Breast epithelium (tissue), 3 donors: ENCODE measurements around the gene PRR12.

Experiments
- POLR2A ChIP-seq: fragments of 450-650 bp; IDR thresholded peaks from one replicate; pipeline ENCODE4 v1.6.1; 2016; ENCODE audit warnings: antibody characterized with exemption, mild to moderate bottlenecking, moderate library complexity
- TF ChIP-seq, protein P1 (sequence below), 3 donors: fragments of 450-650 bp; IDR thresholded peaks; one replicate each; pipeline ENCODE4 v1.5.1; 2016 to 2017; ENCODE audit warnings: antibody characterized with exemption in 3 of 3, mild to moderate bottlenecking in 3 of 3, moderate library complexity in 3 of 3

DNA sequence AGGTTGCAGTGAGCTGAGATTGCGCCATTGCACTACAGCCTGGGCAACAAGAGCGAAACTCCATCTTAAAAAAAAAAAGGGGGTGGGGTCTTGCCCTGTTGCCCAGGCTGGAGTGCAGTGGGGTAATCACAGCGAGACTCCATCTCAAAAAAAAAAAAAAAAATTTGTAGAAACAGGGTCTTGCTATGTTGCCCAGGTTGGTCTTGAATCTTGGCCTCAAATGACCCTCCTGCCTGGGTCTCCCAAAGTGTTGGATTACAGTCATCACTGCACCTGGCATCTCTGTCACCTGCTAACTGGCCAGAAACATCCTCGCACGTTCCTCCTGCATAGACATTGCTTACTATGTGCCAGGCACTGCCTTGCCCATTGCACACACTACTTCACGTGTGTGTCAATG is 49.1 kb upstream of the PRR12 start:
- TF ChIP-seq, protein P1, sequence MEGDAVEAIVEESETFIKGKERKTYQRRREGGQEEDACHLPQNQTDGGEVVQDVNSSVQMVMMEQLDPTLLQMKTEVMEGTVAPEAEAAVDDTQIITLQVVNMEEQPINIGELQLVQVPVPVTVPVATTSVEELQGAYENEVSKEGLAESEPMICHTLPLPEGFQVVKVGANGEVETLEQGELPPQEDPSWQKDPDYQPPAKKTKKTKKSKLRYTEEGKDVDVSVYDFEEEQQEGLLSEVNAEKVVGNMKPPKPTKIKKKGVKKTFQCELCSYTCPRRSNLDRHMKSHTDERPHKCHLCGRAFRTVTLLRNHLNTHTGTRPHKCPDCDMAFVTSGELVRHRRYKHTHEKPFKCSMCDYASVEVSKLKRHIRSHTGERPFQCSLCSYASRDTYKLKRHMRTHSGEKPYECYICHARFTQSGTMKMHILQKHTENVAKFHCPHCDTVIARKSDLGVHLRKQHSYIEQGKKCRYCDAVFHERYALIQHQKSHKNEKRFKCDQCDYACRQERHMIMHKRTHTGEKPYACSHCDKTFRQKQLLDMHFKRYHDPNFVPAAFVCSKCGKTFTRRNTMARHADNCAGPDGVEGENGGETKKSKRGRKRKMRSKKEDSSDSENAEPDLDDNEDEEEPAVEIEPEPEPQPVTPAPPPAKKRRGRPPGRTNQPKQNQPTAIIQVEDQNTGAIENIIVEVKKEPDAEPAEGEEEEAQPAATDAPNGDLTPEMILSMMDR (IDR thresholded peaks at IDR 0.05) = no peak
- no peak for TF ChIP-seq POLR2A
